ENCODE data around the gene ALPK1.

GRCh38 chr4:112318239-112319142, 21.3 kb downstream of the ALPK1 start:
- no peak for TF ChIP-seq ZNF274 (IDR thresholded peaks at IDR 0.05; ENCODE audit: low read depth, low read length)
- no peak for TF ChIP-seq YY1 (IDR thresholded peaks at IDR 0.05; ENCODE audit: insufficient read depth, insufficient read length)
- TF ChIP-seq SUZ12 (IDR thresholded peaks at IDR 0.05; ENCODE audit: extremely low read depth, insufficient read depth, insufficient read length) = no peak

All from NT2/D1 (cell line).